CD4-positive, alpha-beta memory T cell (primary cell): ENCODE measurements around the gene ISM1. TPM values are rescaled to one million over a fixed set of nuclear protein-coding genes. Genes with fewer than 3 reads are reported as not detected.

Experiments used
- CTCF ChIA-PET: fragments of 350-600 bp; sonication (Branson Sonifier 250); formaldehyde crosslinking; loops from one replicate; lab custom pipeline; 2021; ENCODE audit warnings: inconsistent platforms; ENCODE audit not compliant: partially characterized antibody; lab: Charles Lee
- POLR2A ChIA-PET: fragments of 350-600 bp; sonication (Branson Sonifier 250); formaldehyde crosslinking; loops from one replicate; lab custom pipeline; 2021; ENCODE audit not compliant: partially characterized antibody; lab: Charles Lee
- DNase-seq, 5 donors: peaks; one replicate each; pipeline versions ENCODE4 v3.0.0 to v3.0.0-alpha.2; 2020 to 2022; ENCODE audit warnings: mixed read lengths in 1 of 5
- H3K27ac ChIP-seq: one replicate; pipeline ENCODE4 v1.7.0; 2013; ENCODE audit warnings: low read depth, low read length
- H3K27me3 ChIP-seq: 2 replicates; pipeline ENCODE4 v1.7.0; 2013; ENCODE audit warnings: mild to moderate bottlenecking, low read length, moderate library complexity; ENCODE audit not compliant: insufficient read depth
- H3K36me3 ChIP-seq: 2 replicates; pipeline ENCODE4 v1.7.0; 2013; ENCODE audit warnings: mild to moderate bottlenecking, low read length, moderate library complexity; ENCODE audit not compliant: insufficient read depth
- H3K4me1 ChIP-seq: 2 replicates; pipeline ENCODE4 v1.7.0; 2013; ENCODE audit warnings: mild to moderate bottlenecking, low read length, moderate library complexity; ENCODE audit not compliant: insufficient read depth
- H3K4me3 ChIP-seq, 2 donors: one replicate each; pipeline ENCODE4 v1.7.0; 2013; ENCODE audit warnings: low read length in 2 of 2, mild to moderate bottlenecking in 1 of 2
- H3K9me3 ChIP-seq, 2 donors: one replicate each; pipeline ENCODE4 v1.7.0; 2013; ENCODE audit warnings: low read length in 2 of 2, control low read depth in 1 of 2; ENCODE audit not compliant: control insufficient read depth in 1 of 2
- H3K27ac Mint-ChIP-seq, 7 donors: one replicate each; pipeline ENCODE4 v1.8.0; 2020 to 2021; ENCODE audit warnings: mixed read lengths in 7 of 7, mild to moderate bottlenecking in 6 of 7, inconsistent platforms in 3 of 7, moderate library complexity in 3 of 7
- H3K27me3 Mint-ChIP-seq, 2 donors: one replicate each; pipeline ENCODE4 v1.8.0; 2020 to 2021; ENCODE audit warnings: mixed read lengths in 2 of 2
- H3K36me3 Mint-ChIP-seq, 2 donors: one replicate each; pipeline ENCODE4 v1.8.0; 2020 to 2021; ENCODE audit warnings: mixed read lengths in 2 of 2, inconsistent platforms in 1 of 2, mild to moderate bottlenecking in 1 of 2
- H3K4me1 Mint-ChIP-seq, 4 donors: one replicate each; pipeline ENCODE4 v1.8.0; 2020 to 2021; ENCODE audit warnings: mixed read lengths in 4 of 4, mild to moderate bottlenecking in 1 of 4
- H3K4me3 Mint-ChIP-seq, 8 donors: one replicate each; pipeline ENCODE4 v1.8.0; 2020 to 2021; ENCODE audit warnings: mixed read lengths in 8 of 8, mild to moderate bottlenecking in 7 of 8, moderate library complexity in 6 of 8, inconsistent platforms in 3 of 8
- H3K9me3 Mint-ChIP-seq, 8 donors: one replicate each; pipeline ENCODE4 v1.8.0; 2020 to 2021; ENCODE audit warnings: mixed read lengths in 8 of 8, mild to moderate bottlenecking in 5 of 8, inconsistent platforms in 3 of 8, moderate library complexity in 1 of 8
- intact Hi-C: fragments of 100-400 bp; cut with micrococcal nuclease; formaldehyde crosslinking; loops from one replicate; pipeline ENCODE4 v1.15.1; 2023
- polyA plus RNA-seq, 2 donors: library from polyadenylated mRNA; unstranded; fragments of 300-500 nt; fragmentation: Illumina TruSeq; gene quantifications; one replicate each; pipeline ENCODE4 v1.2.3, GENCODE V29; 2021
- total RNA-seq, 2 experiments: library from RNA; stranded (reverse); gene quantifications; one replicate each; pipeline ENCODE4 v1.2.3, GENCODE V29; 2021

Gene ISM1
- total and polyA plus RNA-seq, 4 experiments from 2014 or later: 2.5 to 7.7 (median 4.0) TPM

DNA sequence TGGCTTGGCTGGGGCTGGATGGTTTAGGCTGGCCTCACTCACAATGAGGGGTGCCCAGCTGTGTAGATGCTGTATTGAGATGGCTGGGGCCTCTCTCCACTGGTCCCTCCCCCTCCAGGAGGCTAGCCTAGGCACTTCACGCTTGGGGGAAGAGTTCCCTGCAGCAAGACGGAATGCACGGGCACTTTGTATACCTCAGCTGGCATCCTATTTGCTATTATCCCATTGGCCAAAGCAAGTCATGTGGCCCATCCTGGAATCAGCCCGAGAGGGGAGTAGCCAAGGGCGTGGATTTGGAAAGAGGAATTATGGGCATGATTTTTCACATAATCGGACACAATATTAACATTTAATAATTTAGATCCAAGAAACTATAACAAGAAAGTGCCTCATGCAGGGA lies 64.3 kb downstream of the ISM1 start:
- ChIA-PET CTCF (no interaction called here), POLR2A (no interaction called here)
- intact Hi-C loops: no loop called here
- Mint-ChIP-seq H3K27ac (no peak overlapping the region), H3K36me3 (peaks cover 10 to 21% of the 10 kb centered on the region in 2 donors), H3K4me3 (no peak overlapping the region), H3K27me3 (peaks cover 0 to 2% of the 10 kb centered on the region in 2 donors), H3K4me1 (no peaks in the 10 kb centered on the region), H3K9me3 (peaks cover 0 to 2% (median 0%) of the 10 kb centered on the region in 8 donors)
- no peak for DNase-seq
- H3K9me3 ChIP-seq: no peaks in the 10 kb centered on the region
- H3K36me3 ChIP-seq: no peaks in the 10 kb centered on the region
- no peaks in the 10 kb centered on the region for H3K4me1 ChIP-seq
- no peak overlapping the region for H3K27ac ChIP-seq
- no peaks in the 10 kb centered on the region for H3K27me3 ChIP-seq
- H3K4me3 ChIP-seq: no peak overlapping the region

DNA sequence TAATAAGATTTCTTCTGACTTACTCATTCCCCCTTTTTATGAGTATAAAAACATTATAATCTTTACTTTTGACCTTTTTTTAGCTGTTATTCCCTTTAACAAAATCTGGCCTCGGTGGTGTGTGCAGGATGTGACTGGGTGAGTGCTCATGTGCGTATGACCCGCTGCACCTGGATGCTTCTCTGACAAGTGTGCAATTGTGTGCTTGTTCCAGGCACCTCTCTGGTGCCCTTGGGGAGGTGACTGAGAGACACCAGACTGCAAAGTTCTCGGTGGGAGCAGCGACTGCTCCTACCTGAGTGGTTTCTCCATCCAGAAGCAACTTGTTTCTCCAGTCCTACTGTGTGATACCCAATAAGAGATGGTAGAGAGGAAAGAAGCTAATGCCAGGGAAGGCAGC lies 65.0 kb downstream of the ISM1 start:
- intact Hi-C loops: no loop called here
- no peak overlapping the region for H3K4me3 Mint-ChIP-seq
- Histone ChIP-seq H3K9me3 (no peaks in the 10 kb centered on the region), H3K27me3 (no peaks in the 10 kb centered on the region), H3K36me3 (no peaks in the 10 kb centered on the region), H3K4me3 (no peak overlapping the region), H3K27ac (no peak overlapping the region), H3K4me1 (no peaks in the 10 kb centered on the region)
- no peak for DNase-seq
- H3K36me3 Mint-ChIP-seq: peaks cover 12 to 24% of the 10 kb centered on the region in 2 donors
- CTCF ChIA-PET: no interaction called here
- H3K9me3 Mint-ChIP-seq: peaks cover 0 to 2% (median 0%) of the 10 kb centered on the region in 8 donors
- POLR2A ChIA-PET: no interaction called here
- H3K27me3 Mint-ChIP-seq: peaks cover 0 to 2% of the 10 kb centered on the region in 2 donors
- no peaks in the 10 kb centered on the region for H3K4me1 Mint-ChIP-seq
- H3K27ac Mint-ChIP-seq: no peak overlapping the region

- Mint-ChIP-seq H3K9me3 (peaks cover 0 to 2% (median 0%) of the 10 kb centered on the region in 8 donors), H3K27ac (no peak overlapping the region), H3K4me3 (no peak overlapping the region), H3K36me3 (peaks cover 17 to 26% of the 10 kb centered on the region in 2 donors), H3K4me1 (no peaks in the 10 kb centered on the region), H3K27me3 (peaks cover 0 to 2% of the 10 kb centered on the region in 2 donors)
- intact Hi-C loops: no loop called here
- Histone ChIP-seq H3K4me3 (no peak overlapping the region), H3K9me3 (no peaks in the 10 kb centered on the region), H3K27me3 (no peaks in the 10 kb centered on the region), H3K36me3 (no peaks in the 10 kb centered on the region), H3K27ac (no peak overlapping the region), H3K4me1 (no peaks in the 10 kb centered on the region)
- no peak for DNase-seq
- CTCF ChIA-PET: no interaction called here
- POLR2A ChIA-PET: no interaction called here
Measured at GRCh38 chr20:13286607-13287006, 65.5 kb downstream of the ISM1 start.

DNA sequence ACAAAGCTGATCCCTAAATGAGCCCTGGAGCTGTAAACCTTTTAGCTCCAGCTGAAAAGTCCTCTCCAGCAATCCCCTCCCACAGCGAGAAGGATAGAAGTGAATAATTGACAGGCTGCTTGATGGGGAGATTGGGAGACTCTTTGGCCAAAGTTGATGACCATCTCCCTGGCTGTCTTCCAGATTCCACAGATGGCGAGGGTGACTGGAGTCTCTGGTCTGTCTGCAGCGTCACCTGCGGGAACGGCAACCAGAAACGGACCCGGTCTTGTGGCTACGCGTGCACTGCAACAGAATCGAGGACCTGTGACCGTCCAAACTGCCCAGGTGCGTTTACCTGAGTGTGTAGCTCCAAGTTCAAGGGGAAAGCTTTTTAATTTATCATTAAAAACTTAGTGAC lies 67.3 kb downstream of the ISM1 start:
- H3K27me3 Mint-ChIP-seq: peaks cover 0 to 2% of the 10 kb centered on the region in 2 donors

GRCh38 chr20:13289031-13289430 lies 68.0 kb downstream of the ISM1 start:
- Histone ChIP-seq H3K4me3 (no peak overlapping the region), H3K27ac (no peak overlapping the region), H3K4me1 (no peaks in the 10 kb centered on the region), H3K27me3 (no peaks in the 10 kb centered on the region), H3K36me3 (no peaks in the 10 kb centered on the region), H3K9me3 (no peaks in the 10 kb centered on the region)
- no peak overlapping the region for H3K27ac Mint-ChIP-seq
- ChIA-PET POLR2A (no interaction called here), CTCF (no interaction called here)
- no peaks in the 10 kb centered on the region for H3K4me1 Mint-ChIP-seq
- H3K27me3 Mint-ChIP-seq: peaks cover 0 to 2% of the 10 kb centered on the region in 2 donors
- intact Hi-C loops: no loop called here
- peaks cover 0 to 2% (median 0%) of the 10 kb centered on the region in 8 donors for H3K9me3 Mint-ChIP-seq
- DNase-seq: no peak
- no peak overlapping the region for H3K4me3 Mint-ChIP-seq
- peaks cover 18 to 38% of the 10 kb centered on the region in 2 donors for H3K36me3 Mint-ChIP-seq

More for the DNA sequence above, 67.3 kb downstream of the ISM1 start:
- Mint-ChIP-seq H3K9me3 (peaks cover 0 to 2% (median 0%) of the 10 kb centered on the region in 8 donors), H3K4me1 (no peaks in the 10 kb centered on the region), H3K27ac (no peak overlapping the region), H3K36me3 (peaks cover 17 to 35% of the 10 kb centered on the region in 2 donors), H3K4me3 (no peak overlapping the region)
- no peak for DNase-seq
- no peaks in the 10 kb centered on the region for H3K9me3 ChIP-seq
- H3K36me3 ChIP-seq: no peaks in the 10 kb centered on the region
- POLR2A ChIA-PET: no interaction called here
- no peaks in the 10 kb centered on the region for H3K27me3 ChIP-seq
- H3K4me3 ChIP-seq: no peak overlapping the region
- no peaks in the 10 kb centered on the region for H3K4me1 ChIP-seq
- intact Hi-C loops: no loop called here
- CTCF ChIA-PET: no interaction called here
- H3K27ac ChIP-seq: no peak overlapping the region

GRCh38 chr20:13290724-13291123 lies 69.7 kb downstream of the ISM1 start:
- H3K27ac Mint-ChIP-seq: no peak overlapping the region
- peaks cover 0 to 2% (median 0%) of the 10 kb centered on the region in 8 donors for H3K9me3 Mint-ChIP-seq
- Histone ChIP-seq H3K27ac (no peak overlapping the region), H3K27me3 (no peaks in the 10 kb centered on the region), H3K36me3 (no peaks in the 10 kb centered on the region), H3K9me3 (no peaks in the 10 kb centered on the region), H3K4me1 (no peaks in the 10 kb centered on the region), H3K4me3 (no peak overlapping the region)
- POLR2A ChIA-PET: no interaction called here
- no peak for DNase-seq
- H3K27me3 Mint-ChIP-seq: peaks cover 0 to 2% of the 10 kb centered on the region in 2 donors
- intact Hi-C loops: no loop called here
- CTCF ChIA-PET: interaction anchor here (1.3 kb wide), 1 partner anchor 12 kb away, joined by 4 read pairs; no protein-coding TSS in a partner anchor
- H3K4me3 Mint-ChIP-seq: no peak overlapping the region
- no peaks in the 10 kb centered on the region for H3K4me1 Mint-ChIP-seq
- peaks cover 23 to 48% of the 10 kb centered on the region in 2 donors for H3K36me3 Mint-ChIP-seq

- H3K27ac ChIP-seq: no peak overlapping the region
- intact Hi-C loops: no loop called here
- Mint-ChIP-seq H3K27ac (no peak overlapping the region), H3K27me3 (peaks cover 0 to 2% of the 10 kb centered on the region in 2 donors), H3K36me3 (peaks cover 23 to 51% of the 10 kb centered on the region in 2 donors), H3K4me1 (no peaks in the 10 kb centered on the region), H3K4me3 (no peak overlapping the region), H3K9me3 (peaks cover 0 to 2% (median 0%) of the 10 kb centered on the region in 8 donors)
- DNase-seq: no peak
- no peaks in the 10 kb centered on the region for H3K36me3 ChIP-seq
- POLR2A ChIA-PET: no interaction called here
- H3K4me3 ChIP-seq: no peak overlapping the region
- no peaks in the 10 kb centered on the region for H3K27me3 ChIP-seq
- CTCF ChIA-PET: interaction anchor here (1.3 kb wide), 1 partner anchor 11 kb away, joined by 4 read pairs; no protein-coding TSS in a partner anchor
- no peaks in the 10 kb centered on the region for H3K4me1 ChIP-seq
- no peaks in the 10 kb centered on the region for H3K9me3 ChIP-seq
Measured at GRCh38 chr20:13291157-13291556, 70.1 kb downstream of the ISM1 start.
